HepG2 (cell line): ENCODE results near the gene GPN2. TPM values are rescaled to one million over a fixed set of nuclear protein-coding genes. Genes with fewer than 3 reads are reported as not detected.

Experiments used
- ATM ChIP-seq: fragments of 450-650 bp; IDR thresholded peaks from 2 replicates; pipeline ENCODE4 v1.7.1; 2017; ENCODE audit warnings: mild to moderate bottlenecking, borderline replicate concordance
- ATRX ChIP-seq: sonication (generic); formaldehyde crosslinking; IDR thresholded peaks from 2 replicates; pipeline ENCODE4 v1.4.0; 2020; ENCODE audit warnings: missing genetic modification reagents, borderline replicate concordance
- CREBL2 ChIP-seq: sonication (generic); formaldehyde crosslinking; IDR thresholded peaks from 2 replicates; pipeline ENCODE4 v1.8.1; 2023; ENCODE audit warnings: missing genetic modification reagents, mild to moderate bottlenecking, borderline replicate concordance
- FUBP1 ChIP-seq: sonication (generic); formaldehyde crosslinking; IDR thresholded peaks from 2 replicates; pipeline ENCODE4 v1.5.1; 2020; ENCODE audit warnings: missing genetic modification reagents, mild to moderate bottlenecking, borderline replicate concordance
- GTF3A ChIP-seq: sonication (generic); formaldehyde crosslinking; conservative IDR thresholded peaks from 2 replicates; pipeline ENCODE4 v1.4.0; 2020; ENCODE audit warnings: mild to moderate bottlenecking, missing genetic modification reagents
- HDAC6 ChIP-seq: fragments of 200-600 bp; sonication (generic); IDR thresholded peaks from 2 replicates; pipeline ENCODE4 v1.7.0; 2017; ENCODE audit warnings: mild to moderate bottlenecking, antibody characterized with exemption, low read length, low read depth
- KAT8 ChIP-seq: IDR thresholded peaks from 2 replicates; pipeline ENCODE4 v1.6.1; 2016; ENCODE audit warnings: missing genetic modification reagents, missing compliant biosample characterization
- KLF16 ChIP-seq, 2 experiments: sonication (generic) in 1 of 2; formaldehyde crosslinking in 1 of 2; IDR thresholded peaks; 2 replicates each; pipeline versions ENCODE4 v1.6.1 to v1.8.0; 2016 to 2023; ENCODE audit warnings: missing genetic modification reagents in 2 of 2, missing compliant biosample characterization in 1 of 2
- NCOR1 ChIP-seq: fragments of 200-600 bp; sonication (generic); IDR thresholded peaks from 2 replicates; pipeline ENCODE4 v1.7.0; 2017; ENCODE audit warnings: antibody characterized with exemption, low read length, borderline replicate concordance
- NR2F1 ChIP-seq, 2 experiments: fragments of 450-650 bp in 1 of 2; formaldehyde crosslinking in 1 of 2; IDR thresholded peaks; 2 replicates each; pipeline versions ENCODE4 v1.5.0 to v1.6.1; 2016 to 2020; ENCODE audit warnings: mild to moderate bottlenecking in 1 of 2, missing compliant biosample characterization in 1 of 2, missing genetic modification reagents in 1 of 2, moderate library complexity in 1 of 2
- PAX8 ChIP-seq: sonication (generic); formaldehyde crosslinking; IDR thresholded peaks from 2 replicates; pipeline ENCODE4 v1.8.0; 2022; ENCODE audit warnings: mild to moderate bottlenecking, missing genetic modification reagents, borderline replicate concordance
- ZFYVE20 ChIP-seq: sonication (generic); formaldehyde crosslinking; IDR thresholded peaks from 2 replicates; pipeline ENCODE4 v1.8.0; 2023; ENCODE audit warnings: low read depth, mild to moderate bottlenecking, moderate library complexity, missing genetic modification reagents, borderline replicate concordance
- ZNF720 ChIP-seq: sonication (generic); formaldehyde crosslinking; IDR thresholded peaks from 2 replicates; pipeline ENCODE4 v1.4.0; 2020; ENCODE audit warnings: missing genetic modification reagents
- polyA plus RNA-seq, 8 experiments: library from polyadenylated mRNA; depleted of rRNA in 3 of 8; stranded (reverse) in 7 of 8; unstranded in 1 of 8; fragments of >200 nt; fragmentation: Illumina TruSeq in 4 of 8; extraction: Trizol in 4 of 8; gene quantifications; 2 replicates each; pipeline versions ENCODE4 v1.2.1 to v1.2.3, GENCODE V29; 2011 to 2016; ENCODE audit warnings: low read depth in 4 of 8, missing spikeins in 1 of 8, mixed read lengths in 1 of 8; ENCODE audit not compliant: insufficient read depth in 1 of 8
- total RNA-seq, 5 experiments: library from RNA; depleted of rRNA; stranded (reverse); fragments of >200 nt; fragmentation: Illumina TruSeq; extraction: Trizol; gene quantifications; 2 replicates each; pipeline ENCODE4 v1.2.3, GENCODE V29; 2016; ENCODE audit warnings: low read depth in 1 of 5
- TF ChIP-seq, protein P1 (sequence below): sonication (generic); formaldehyde crosslinking; IDR thresholded peaks from 2 replicates; pipeline ENCODE4 v1.4.0; 2020; ENCODE audit warnings: mild to moderate bottlenecking, missing genetic modification reagents
- TF ChIP-seq, protein P2 (sequence below): sonication (generic); formaldehyde crosslinking; IDR thresholded peaks from 2 replicates; pipeline ENCODE4 v1.9.0; 2021; ENCODE audit warnings: missing genetic modification reagents, borderline replicate concordance

The GPN2 gene
- total and polyA plus RNA-seq, 2 of the 13 experiments (the other 11 are each of a cell fraction or from before 2014, with no cell fraction given), result 19.3 to 38.9 TPM

DNA sequence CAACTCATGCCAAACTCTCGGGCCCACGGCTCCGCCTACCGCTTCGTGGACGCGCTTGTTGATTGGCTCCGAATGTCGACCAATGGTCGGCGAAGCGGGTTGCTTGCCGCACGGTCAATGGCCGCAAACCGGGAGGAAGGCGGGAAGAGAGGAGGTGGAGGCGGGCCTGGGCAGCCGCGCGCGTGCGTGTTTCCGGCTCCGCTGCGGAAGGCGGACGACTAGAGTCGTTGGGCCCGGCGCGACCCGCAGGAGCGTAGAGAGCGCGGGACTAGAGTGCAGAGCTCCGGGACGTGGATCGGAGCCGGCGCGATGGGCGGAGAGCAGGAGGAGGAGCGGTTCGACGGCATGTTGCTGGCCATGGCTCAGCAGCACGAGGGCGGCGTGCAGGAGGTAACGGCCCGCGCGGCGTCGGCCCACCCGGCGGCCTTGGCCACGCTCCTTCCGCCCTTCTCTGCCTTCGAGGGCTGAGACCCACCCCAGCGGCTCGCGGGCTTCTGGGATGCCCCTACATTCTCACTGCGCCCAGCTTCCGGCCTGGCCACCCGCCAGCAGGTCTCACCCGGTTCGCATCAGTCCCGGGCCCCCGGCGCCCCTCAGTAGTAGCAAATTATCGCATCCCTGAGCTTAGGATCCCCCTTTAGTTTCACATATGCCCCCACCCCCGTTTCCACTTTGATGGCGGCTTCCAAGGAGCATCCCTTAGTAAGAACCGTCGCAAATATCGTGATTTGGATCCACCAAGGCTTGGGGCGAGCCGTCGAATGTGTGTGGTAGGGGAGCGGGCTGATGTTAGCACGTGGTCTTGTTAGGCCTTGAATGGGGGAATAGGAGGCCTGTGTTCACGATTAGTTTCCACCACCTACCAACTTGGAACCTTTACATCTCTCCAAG is 31.7 kb upstream of the GPN2 start, which contains the start of gene NUDC (continued):
- TF ChIP-seq, protein P1, sequence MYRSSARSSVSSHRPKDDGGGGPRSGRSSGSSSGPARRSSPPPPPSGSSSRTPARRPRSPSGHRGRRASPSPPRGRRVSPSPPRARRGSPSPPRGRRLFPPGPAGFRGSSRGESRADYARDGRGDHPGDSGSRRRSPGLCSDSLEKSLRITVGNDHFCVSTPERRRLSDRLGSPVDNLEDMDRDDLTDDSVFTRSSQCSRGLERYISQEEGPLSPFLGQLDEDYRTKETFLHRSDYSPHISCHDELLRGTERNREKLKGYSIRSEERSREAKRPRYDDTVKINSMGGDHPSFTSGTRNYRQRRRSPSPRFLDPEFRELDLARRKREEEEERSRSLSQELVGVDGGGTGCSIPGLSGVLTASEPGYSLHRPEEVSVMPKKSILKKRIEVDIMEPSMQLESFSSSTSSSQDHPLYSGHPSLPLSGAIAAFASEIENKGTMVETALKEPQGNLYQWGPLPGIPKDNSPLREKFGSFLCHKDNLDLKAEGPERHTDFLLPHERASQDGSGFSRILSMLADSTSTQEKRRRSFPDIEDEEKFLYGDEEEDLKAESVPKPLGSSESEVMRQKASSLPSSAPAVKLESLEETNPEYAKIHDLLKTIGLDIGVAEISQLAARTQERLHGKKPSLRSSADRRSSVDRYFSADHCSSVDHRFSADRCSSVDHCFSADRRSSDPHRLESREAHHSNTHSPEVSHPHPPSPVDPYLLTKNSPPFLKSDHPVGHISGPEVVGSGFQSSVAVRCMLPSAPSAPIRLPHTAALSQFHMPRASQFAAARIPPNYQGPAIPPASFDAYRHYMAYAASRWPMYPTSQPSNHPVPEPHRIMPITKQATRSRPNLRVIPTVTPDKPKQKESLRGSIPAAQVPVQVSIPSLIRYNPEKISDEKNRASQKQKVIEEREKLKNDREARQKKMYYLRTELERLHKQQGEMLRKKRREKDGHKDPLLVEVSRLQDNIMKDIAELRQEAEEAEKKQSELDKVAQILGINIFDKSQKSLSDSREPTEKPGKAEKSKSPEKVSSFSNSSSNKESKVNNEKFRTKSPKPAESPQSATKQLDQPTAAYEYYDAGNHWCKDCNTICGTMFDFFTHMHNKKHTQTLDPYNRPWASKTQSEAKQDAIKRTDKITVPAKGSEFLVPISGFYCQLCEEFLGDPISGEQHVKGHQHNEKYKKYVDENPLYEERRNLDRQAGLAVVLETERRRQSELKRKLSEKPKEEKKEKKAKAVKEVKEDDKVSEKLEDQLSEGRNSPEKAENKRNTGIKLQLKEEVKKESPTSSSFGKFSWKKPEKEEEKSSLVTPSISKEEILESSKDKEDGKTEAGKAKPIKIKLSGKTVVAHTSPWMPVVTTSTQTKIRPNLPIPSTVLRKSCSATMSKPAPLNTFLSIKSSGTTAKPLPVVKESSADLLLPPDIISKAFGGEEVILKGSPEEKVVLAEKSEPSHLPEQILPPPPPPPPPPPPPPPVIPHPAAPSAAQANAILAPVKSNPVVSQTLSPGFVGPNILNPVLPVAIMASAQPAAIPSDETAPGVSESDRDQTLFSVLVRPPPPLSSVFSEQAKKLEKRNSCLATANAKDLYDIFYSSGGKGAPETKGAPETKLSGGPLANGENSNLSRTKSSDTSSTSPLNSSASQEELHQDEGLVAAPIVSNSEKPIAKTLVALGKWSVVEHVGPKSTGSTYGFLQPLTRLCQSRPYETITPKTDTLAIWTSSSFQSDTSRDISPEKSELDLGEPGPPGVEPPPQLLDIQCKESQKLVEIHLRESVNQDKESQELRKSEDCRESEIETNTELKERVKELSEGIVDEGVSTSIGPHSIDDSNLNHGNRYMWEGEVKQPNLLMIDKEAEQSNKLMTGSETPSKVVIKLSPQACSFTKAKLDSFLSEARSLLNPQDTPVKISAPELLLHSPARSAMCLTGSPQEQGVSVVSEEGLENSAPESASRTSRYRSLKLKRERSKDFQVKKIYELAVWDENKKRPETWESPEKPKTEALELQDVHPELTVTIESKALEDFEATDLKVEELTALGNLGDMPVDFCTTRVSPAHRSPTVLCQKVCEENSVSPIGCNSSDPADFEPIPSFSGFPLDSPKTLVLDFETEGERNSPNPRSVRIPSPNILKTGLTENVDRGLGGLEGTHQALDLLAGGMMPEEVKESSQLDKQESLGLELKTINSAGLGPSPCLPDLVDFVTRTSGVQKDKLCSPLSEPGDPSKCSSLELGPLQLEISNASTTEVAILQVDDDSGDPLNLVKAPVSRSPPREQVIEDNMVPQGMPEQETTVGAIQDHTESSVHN (CRISPR knock-in tag), result no peak; the same call in 1 of the 2 replicates
- TF ChIP-seq FUBP1 (CRISPR knock-in tag) (no peak), NCOR1 (peak; percentile 24; the same call in 1 of the 2 replicates), KLF16 (CRISPR knock-in tag; IDR thresholded peaks at IDR 0.05) (peak in 1 of 2 experiments; percentile 60; a peak in 2 of 4 replicates), PAX8 (peak; percentile 57; the same call in 1 of the 2 replicates), CREBL2 (CRISPR knock-in tag) (no peak; the same call in 1 of the 2 replicates), NR2F1 (CRISPR knock-in tag; IDR thresholded peaks at IDR 0.05) (0 out of 4 replicates have a peak, but pooled peaks of 1 of the 2 experiments have one; percentile 12), ZFYVE20 (CRISPR knock-in tag) (no peak), ATRX (CRISPR knock-in tag) (no peak), ATM (no peak), ZNF720 (CRISPR knock-in tag) (no peak), GTF3A (CRISPR knock-in tag) (no peak), KAT8 (CRISPR knock-in tag) (peak; percentile 89), HDAC6 (no peak)
- TF ChIP-seq, protein P2, sequence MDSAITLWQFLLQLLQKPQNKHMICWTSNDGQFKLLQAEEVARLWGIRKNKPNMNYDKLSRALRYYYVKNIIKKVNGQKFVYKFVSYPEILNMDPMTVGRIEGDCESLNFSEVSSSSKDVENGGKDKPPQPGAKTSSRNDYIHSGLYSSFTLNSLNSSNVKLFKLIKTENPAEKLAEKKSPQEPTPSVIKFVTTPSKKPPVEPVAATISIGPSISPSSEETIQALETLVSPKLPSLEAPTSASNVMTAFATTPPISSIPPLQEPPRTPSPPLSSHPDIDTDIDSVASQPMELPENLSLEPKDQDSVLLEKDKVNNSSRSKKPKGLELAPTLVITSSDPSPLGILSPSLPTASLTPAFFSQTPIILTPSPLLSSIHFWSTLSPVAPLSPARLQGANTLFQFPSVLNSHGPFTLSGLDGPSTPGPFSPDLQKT (CRISPR knock-in tag), result peak; percentile 49; the same call in 1 of the 2 replicates
